SK-N-SH (cell line): ENCODE measurements around the gene ORC1. TPM values are rescaled to one million over a fixed set of nuclear protein-coding genes. Genes with fewer than 3 reads are reported as not detected.

ENCODE experiments used
- CTCF ChIA-PET: fragments of 300-600, 350-600 bp; formaldehyde crosslinking; extraction: SDS; loops from one replicate; lab custom pipeline; 2021; lab: Yijun Ruan, JAX
- POLR2A ChIA-PET: fragments of 350-600 bp; sonication (Branson Sonifier 250); formaldehyde crosslinking; extraction: SDS; loops from one replicate; lab custom pipeline; 2020; ENCODE audit warnings: antibody characterized with exemption, inconsistent platforms; lab: Yijun Ruan, JAX
- DNase-seq: peaks from one replicate; pipeline ENCODE4 v3.0.0; 2012
- H2AFZ ChIP-seq: fragments of 200-600 bp; sonication (generic); 2 replicates; pipeline ENCODE4 v1.8.1; 2016; ENCODE audit warnings: antibody characterized with exemption, mild to moderate bottlenecking, low read depth
- H3F3A ChIP-seq: fragments of 200-600 bp; sonication (generic); replicated peaks from 2 replicates; pipeline ENCODE3; 2016; ENCODE audit warnings: antibody characterized with exemption, mild to moderate bottlenecking; ENCODE audit not compliant: insufficient read depth
- H3K27ac ChIP-seq, 2 experiments: fragments of 200-500 bp in 1 of 2; fragments of 200-600 bp in 1 of 2; sonication (Bioruptor generic) in 1 of 2; sonication (generic), shearing (Covaris generic) in 1 of 2; 2 replicates each; pipeline versions ENCODE4 v1.5.1 to v1.6.1; 2014 to 2016; ENCODE audit warnings: low read depth in 2 of 2, inconsistent platforms in 1 of 2, low read length in 1 of 2, mild to moderate bottlenecking in 1 of 2, mixed read lengths in 1 of 2
- H3K27me3 ChIP-seq: fragments of 200-600 bp; sonication (generic), shearing (Covaris generic); 2 replicates; pipeline ENCODE4 v1.6.1; 2016; ENCODE audit warnings: mixed run types; ENCODE audit not compliant: insufficient read depth
- H3K36me3 ChIP-seq, 2 experiments: fragments of 200-500 bp in 1 of 2; fragments of 200-600 bp in 1 of 2; sonication (Bioruptor generic) in 1 of 2; sonication (generic) in 1 of 2; replicated peaks in 1 of 2; 2 replicates each; pipeline versions ENCODE3 to v1.5.1; 2014 to 2016; ENCODE audit warnings: low read length in 1 of 2, mild to moderate bottlenecking in 1 of 2; ENCODE audit not compliant: insufficient read depth in 2 of 2, control insufficient read depth in 1 of 2
- H3K4me1 ChIP-seq, 2 experiments: fragments of 200-500 bp in 1 of 2; fragments of 200-600 bp in 1 of 2; sonication (Bioruptor generic) in 1 of 2; sonication (generic), shearing (Covaris generic) in 1 of 2; 2 replicates each; pipeline versions ENCODE4 v1.5.1 to v1.6.1; 2014 to 2016; ENCODE audit warnings: low read depth in 1 of 2, low read length in 1 of 2, mixed run types in 1 of 2; ENCODE audit not compliant: insufficient read depth in 2 of 2, control insufficient read depth in 1 of 2
- H3K4me2 ChIP-seq: fragments of 200-600 bp; sonication (generic), shearing (Covaris generic); 2 replicates; pipeline ENCODE4 v1.6.1; 2017; ENCODE audit warnings: mixed run types
- H3K4me3 ChIP-seq, 2 experiments: fragments of 200-500 bp in 1 of 2; fragments of 200-600 bp in 1 of 2; sonication (Bioruptor generic) in 1 of 2; sonication (generic), shearing (Covaris generic) in 1 of 2; 2 replicates each; pipeline versions ENCODE4 v1.5.1 to v1.8.1; 2014 to 2016; ENCODE audit warnings: low read depth in 2 of 2, inconsistent platforms in 1 of 2, low read length in 1 of 2, mild to moderate bottlenecking in 1 of 2, mixed read lengths in 1 of 2, moderate library complexity in 1 of 2
- H3K79me2 ChIP-seq: fragments of 200-600 bp; sonication (generic); 2 replicates; pipeline ENCODE4 v1.8.1; 2017; ENCODE audit warnings: mild to moderate bottlenecking; ENCODE audit not compliant: insufficient read depth
- H3K9ac ChIP-seq: fragments of 200-600 bp; sonication (generic); 2 replicates; pipeline ENCODE4 v1.6.1; 2017; ENCODE audit warnings: mixed run types
- H3K9me2 ChIP-seq: fragments of 200-600 bp; sonication (generic); 2 replicates; pipeline ENCODE4 v1.6.1; 2017; ENCODE audit warnings: mixed run types
- H3K9me3 ChIP-seq: fragments of 200-600 bp; sonication (generic); 2 replicates; pipeline ENCODE4 v1.6.1; 2017; ENCODE audit warnings: mixed run types, mild to moderate bottlenecking, moderate library complexity
- H4K20me1 ChIP-seq: fragments of 200-600 bp; sonication (generic); 2 replicates; pipeline ENCODE4 v1.6.1; 2017; ENCODE audit warnings: mild to moderate bottlenecking, mixed run types; ENCODE audit not compliant: insufficient read depth
- JUND ChIP-seq: IDR thresholded peaks from 2 replicates; pipeline ENCODE4 v1.4.0; 2012
- MEF2A ChIP-seq: IDR thresholded peaks from 2 replicates; pipeline ENCODE4 v1.4.0; 2012; ENCODE audit warnings: low read depth, borderline replicate concordance
- MXI1 ChIP-seq: IDR thresholded peaks from 2 replicates; pipeline ENCODE4 v1.6.1; 2012; ENCODE audit warnings: mild to moderate bottlenecking, low read depth, low read length, improper control_type of control experiment
- NFIC ChIP-seq: IDR thresholded peaks from 2 replicates; pipeline ENCODE4 v1.4.0; 2012; ENCODE audit warnings: borderline replicate concordance
- RCOR1 ChIP-seq: fragments of 150-350 bp; IDR thresholded peaks from 2 replicates; pipeline ENCODE4 v1.6.1; 2017; ENCODE audit warnings: antibody characterized with exemption, low read length
- RFX5 ChIP-seq: IDR thresholded peaks from 2 replicates; pipeline ENCODE4 v1.6.1; 2012; ENCODE audit warnings: mild to moderate bottlenecking, improper control_type of control experiment, low read length
- SIN3A ChIP-seq: IDR thresholded peaks from 2 replicates; pipeline ENCODE4 v1.6.1; 2012; ENCODE audit warnings: low read depth, mild to moderate bottlenecking, low read length, moderate library complexity, borderline replicate concordance
- SMC3 ChIP-seq: IDR thresholded peaks from 2 replicates; pipeline ENCODE4 v1.6.1; 2012; ENCODE audit warnings: low read depth, low read length, improper control_type of control experiment
- WGBS: methylation state at CpG from one replicate; pipeline ENCODE4 v1.1.6; 2017; ENCODE audit warnings: low lambda C conversion rate; 5-methylcytosine and 5-hydroxymethylcytosine counted together
- polyA plus RNA-seq, 3 experiments: library from polyadenylated mRNA; depleted of rRNA; stranded (reverse); fragments of >200 nt; gene quantifications; 2 replicates each; pipeline ENCODE4 v1.2.3, GENCODE V29; 2012
- TF ChIP-seq, protein P1 (sequence below): fragments of 150-350 bp; IDR thresholded peaks from 2 replicates; pipeline ENCODE4 v1.6.1; 2016; ENCODE audit warnings: mild to moderate bottlenecking, low read depth, low read length
- TF ChIP-seq, protein P2 (sequence below): IDR thresholded peaks from 2 replicates; pipeline ENCODE4 v1.4.0; 2012; ENCODE audit warnings: low read depth, borderline replicate concordance
- TF ChIP-seq, protein P3 (sequence below): fragments of 150-350 bp; IDR thresholded peaks from 2 replicates; pipeline ENCODE4 v1.6.1; 2017; ENCODE audit warnings: antibody characterized with exemption, low read length, low read depth, borderline replicate concordance
- TF ChIP-seq, protein P4 (sequence below): fragments of 200-600 bp; sonication (generic); IDR thresholded peaks from 2 replicates; pipeline ENCODE4 v1.6.1; 2017; ENCODE audit warnings: antibody characterized with exemption, mild to moderate bottlenecking, moderate library complexity
- TF ChIP-seq, protein P5 (sequence below): IDR thresholded peaks from 2 replicates; pipeline ENCODE4; 2012

The ORC1 gene
- polyA plus RNA-seq, 1 of the 3 experiments (the other 2 are of a cell fraction) = 5.2 TPM

DNA sequence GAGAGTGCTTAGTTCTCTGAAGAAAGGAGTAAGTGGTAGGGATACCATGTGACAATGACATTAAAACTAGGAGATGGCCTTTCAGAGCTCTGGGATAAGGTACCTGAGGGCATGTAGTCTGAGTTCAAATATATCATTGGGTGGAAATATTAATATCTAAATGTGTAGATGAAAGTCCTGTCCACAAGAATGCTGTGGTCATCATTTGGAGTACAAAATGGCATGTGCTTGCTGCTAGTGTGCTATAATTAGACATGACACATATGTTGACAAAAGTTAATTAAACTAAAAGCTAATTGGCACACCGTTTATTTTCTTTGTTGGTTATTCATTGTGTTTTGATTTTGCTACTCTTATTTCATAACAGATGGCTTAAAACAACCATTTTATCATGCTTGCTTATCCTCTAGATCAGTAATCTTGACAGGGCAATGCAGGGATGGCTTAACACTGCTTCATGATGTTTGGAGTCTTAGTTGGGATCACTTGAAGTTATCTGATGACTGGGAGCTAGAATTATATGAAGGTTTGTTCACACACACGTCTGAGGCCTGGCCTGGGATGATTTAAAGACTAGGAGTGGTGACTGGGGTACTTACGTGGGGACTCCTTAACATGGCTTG lies 69.2 kb downstream of the ORC1 start:
- POLR2A ChIA-PET = no interaction called here
- Histone ChIP-seq H3K4me1 (no peaks in the 10 kb centered on the region), H3K79me2 (no peaks in the 10 kb centered on the region), H3K36me3 (peaks cover 9 to 15% of the 10 kb centered on the region in 2 experiments), H4K20me1 (no peaks in the 10 kb centered on the region), H2AFZ (no peak overlapping the region), H3K4me2 (no peak overlapping the region), H3K4me3 (no peak overlapping the region), H3F3A (no peaks in the 10 kb centered on the region), H3K9me3 (no peaks in the 10 kb centered on the region), H3K27me3 (no peaks in the 10 kb centered on the region), H3K9ac (no peak overlapping the region), H3K9me2 (no peaks in the 10 kb centered on the region), H3K27ac (no peak overlapping the region)
- CTCF ChIA-PET = interaction anchor here (1.2 to 2.7 kb wide), 2 partner anchors 13 to 29 kb away, joined by 3 to 13 read pairs; no protein-coding TSS in a partner anchor
- no peak for TF ChIP-seq JUND
- TF ChIP-seq MXI1 = no peak
- no peak for DNase-seq
- WGBS = 74% methylated on average over 3 of the region's 3 CpGs

DNA sequence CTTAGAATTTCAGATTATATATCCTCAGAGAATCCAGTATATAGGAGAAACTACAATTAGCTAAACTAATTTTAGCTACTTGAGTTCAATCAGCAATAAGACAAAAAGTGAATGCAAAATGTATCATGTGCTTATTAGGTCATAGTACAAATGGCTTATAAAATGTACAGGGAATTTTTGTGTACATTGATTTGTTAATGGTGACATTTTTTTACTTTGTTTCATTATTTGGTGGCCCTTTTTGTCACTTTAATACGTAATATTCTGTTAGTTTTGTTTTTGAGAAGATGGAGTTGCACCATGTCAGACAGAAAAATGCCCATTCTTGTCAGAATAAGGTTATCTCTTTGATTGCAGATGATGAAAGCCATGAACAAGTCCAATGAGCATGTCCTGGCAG lies 71.8 kb downstream of the ORC1 start:
- WGBS = 95% methylated on average over 1 of the region's 1 CpG
- no peak for TF ChIP-seq RCOR1
- TF ChIP-seq, protein P1, sequence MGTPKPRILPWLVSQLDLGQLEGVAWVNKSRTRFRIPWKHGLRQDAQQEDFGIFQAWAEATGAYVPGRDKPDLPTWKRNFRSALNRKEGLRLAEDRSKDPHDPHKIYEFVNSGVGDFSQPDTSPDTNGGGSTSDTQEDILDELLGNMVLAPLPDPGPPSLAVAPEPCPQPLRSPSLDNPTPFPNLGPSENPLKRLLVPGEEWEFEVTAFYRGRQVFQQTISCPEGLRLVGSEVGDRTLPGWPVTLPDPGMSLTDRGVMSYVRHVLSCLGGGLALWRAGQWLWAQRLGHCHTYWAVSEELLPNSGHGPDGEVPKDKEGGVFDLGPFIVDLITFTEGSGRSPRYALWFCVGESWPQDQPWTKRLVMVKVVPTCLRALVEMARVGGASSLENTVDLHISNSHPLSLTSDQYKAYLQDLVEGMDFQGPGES = no peak
- TF ChIP-seq NFIC = no peak
- CTCF ChIA-PET = interaction anchor here (0.7 to 1.2 kb wide), 3 partner anchors 9 to 19 kb away, joined by 3 to 4 read pairs (median 3); no protein-coding TSS in a partner anchor

DNA sequence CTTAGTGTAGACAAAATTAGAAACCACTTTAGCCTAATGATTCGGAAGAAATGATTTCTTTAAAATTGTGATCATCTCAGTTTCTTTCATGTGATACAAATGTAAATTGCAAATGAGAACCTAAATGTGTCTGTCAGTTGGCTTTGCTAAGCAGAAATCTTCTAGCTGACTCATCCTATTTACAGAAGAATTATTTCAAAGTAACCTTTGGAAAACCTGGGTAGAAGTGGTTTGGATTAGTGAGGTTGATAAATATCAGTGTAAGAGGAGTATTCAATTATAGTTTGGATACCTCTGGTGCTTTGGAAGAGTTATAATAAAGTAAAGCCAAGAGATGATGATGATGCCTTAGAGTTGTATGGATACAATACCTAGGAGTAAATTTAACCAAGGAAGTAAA lies 75.6 kb downstream of the ORC1 start:
- 83% methylated on average over 1 of the region's 1 CpG for WGBS
- H3K4me1 ChIP-seq = no peaks in the 10 kb centered on the region; a peak in 1 of 4 replicates
- no peak overlapping the region for H3K4me2 ChIP-seq
- peaks cover 11% of the 10 kb centered on the region for H3F3A ChIP-seq
- CTCF ChIA-PET = interaction anchor here (1.3 kb wide), 1 partner anchor 20 kb away, joined by 3 read pairs; no protein-coding TSS in a partner anchor
- no peak for DNase-seq
- H3K36me3 ChIP-seq = no peaks in the 10 kb centered on the region
- H3K9ac ChIP-seq = no peak overlapping the region
- H3K27ac ChIP-seq = no peak overlapping the region; a peak in 1 of 4 replicates
- no peaks in the 10 kb centered on the region for H3K9me3 ChIP-seq
- TF ChIP-seq RFX5 (no peak), SMC3 (no peak), SIN3A (no peak), MEF2A (no peak)
- TF ChIP-seq, protein P2, sequence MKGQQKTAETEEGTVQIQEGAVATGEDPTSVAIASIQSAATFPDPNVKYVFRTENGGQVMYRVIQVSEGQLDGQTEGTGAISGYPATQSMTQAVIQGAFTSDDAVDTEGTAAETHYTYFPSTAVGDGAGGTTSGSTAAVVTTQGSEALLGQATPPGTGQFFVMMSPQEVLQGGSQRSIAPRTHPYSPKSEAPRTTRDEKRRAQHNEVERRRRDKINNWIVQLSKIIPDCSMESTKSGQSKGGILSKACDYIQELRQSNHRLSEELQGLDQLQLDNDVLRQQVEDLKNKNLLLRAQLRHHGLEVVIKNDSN = no peak
- TF ChIP-seq, protein P3, sequence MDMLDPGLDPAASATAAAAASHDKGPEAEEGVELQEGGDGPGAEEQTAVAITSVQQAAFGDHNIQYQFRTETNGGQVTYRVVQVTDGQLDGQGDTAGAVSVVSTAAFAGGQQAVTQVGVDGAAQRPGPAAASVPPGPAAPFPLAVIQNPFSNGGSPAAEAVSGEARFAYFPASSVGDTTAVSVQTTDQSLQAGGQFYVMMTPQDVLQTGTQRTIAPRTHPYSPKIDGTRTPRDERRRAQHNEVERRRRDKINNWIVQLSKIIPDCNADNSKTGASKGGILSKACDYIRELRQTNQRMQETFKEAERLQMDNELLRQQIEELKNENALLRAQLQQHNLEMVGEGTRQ = no peak
- TF ChIP-seq, protein P4, sequence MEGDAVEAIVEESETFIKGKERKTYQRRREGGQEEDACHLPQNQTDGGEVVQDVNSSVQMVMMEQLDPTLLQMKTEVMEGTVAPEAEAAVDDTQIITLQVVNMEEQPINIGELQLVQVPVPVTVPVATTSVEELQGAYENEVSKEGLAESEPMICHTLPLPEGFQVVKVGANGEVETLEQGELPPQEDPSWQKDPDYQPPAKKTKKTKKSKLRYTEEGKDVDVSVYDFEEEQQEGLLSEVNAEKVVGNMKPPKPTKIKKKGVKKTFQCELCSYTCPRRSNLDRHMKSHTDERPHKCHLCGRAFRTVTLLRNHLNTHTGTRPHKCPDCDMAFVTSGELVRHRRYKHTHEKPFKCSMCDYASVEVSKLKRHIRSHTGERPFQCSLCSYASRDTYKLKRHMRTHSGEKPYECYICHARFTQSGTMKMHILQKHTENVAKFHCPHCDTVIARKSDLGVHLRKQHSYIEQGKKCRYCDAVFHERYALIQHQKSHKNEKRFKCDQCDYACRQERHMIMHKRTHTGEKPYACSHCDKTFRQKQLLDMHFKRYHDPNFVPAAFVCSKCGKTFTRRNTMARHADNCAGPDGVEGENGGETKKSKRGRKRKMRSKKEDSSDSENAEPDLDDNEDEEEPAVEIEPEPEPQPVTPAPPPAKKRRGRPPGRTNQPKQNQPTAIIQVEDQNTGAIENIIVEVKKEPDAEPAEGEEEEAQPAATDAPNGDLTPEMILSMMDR = no peak
- TF ChIP-seq, protein P5, sequence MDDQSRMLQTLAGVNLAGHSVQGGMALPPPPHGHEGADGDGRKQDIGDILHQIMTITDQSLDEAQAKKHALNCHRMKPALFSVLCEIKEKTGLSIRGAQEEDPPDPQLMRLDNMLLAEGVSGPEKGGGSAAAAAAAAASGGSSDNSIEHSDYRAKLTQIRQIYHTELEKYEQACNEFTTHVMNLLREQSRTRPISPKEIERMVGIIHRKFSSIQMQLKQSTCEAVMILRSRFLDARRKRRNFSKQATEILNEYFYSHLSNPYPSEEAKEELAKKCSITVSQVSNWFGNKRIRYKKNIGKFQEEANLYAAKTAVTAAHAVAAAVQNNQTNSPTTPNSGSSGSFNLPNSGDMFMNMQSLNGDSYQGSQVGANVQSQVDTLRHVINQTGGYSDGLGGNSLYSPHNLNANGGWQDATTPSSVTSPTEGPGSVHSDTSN = no peak
- no peaks in the 10 kb centered on the region for H3K9me2 ChIP-seq
- H3K4me3 ChIP-seq = no peak overlapping the region
- no peaks in the 10 kb centered on the region for H3K27me3 ChIP-seq
- POLR2A ChIA-PET = no interaction called here
- no peak overlapping the region for H2AFZ ChIP-seq
- H3K79me2 ChIP-seq = no peaks in the 10 kb centered on the region
- no peaks in the 10 kb centered on the region for H4K20me1 ChIP-seq

More for the DNA sequence above, 71.8 kb downstream of the ORC1 start:
- POLR2A ChIA-PET = no interaction called here
- H3K79me2 ChIP-seq = no peaks in the 10 kb centered on the region
- H3K4me3 ChIP-seq = no peak overlapping the region
- no peak overlapping the region for H3K4me2 ChIP-seq
- H2AFZ ChIP-seq = no peak overlapping the region
- DNase-seq = no peak
- no peak overlapping the region for H3K27ac ChIP-seq
- no peaks in the 10 kb centered on the region; a peak in 1 of 4 replicates for H3K4me1 ChIP-seq
- no peaks in the 10 kb centered on the region for H3K27me3 ChIP-seq
- no peak overlapping the region for H3K9ac ChIP-seq
- H3K36me3 ChIP-seq = peaks cover 8% of the 10 kb centered on the region in 2 experiments
- no peaks in the 10 kb centered on the region for H3K9me3 ChIP-seq
- no peaks in the 10 kb centered on the region for H4K20me1 ChIP-seq
- peaks cover 11% of the 10 kb centered on the region for H3F3A ChIP-seq
- H3K9me2 ChIP-seq = no peaks in the 10 kb centered on the region
